ENCODE data around the gene GPR137.
"Not testable (repeated sequence)": the region's sequence is repeated elsewhere in the genome, so short reads cannot be mapped to it uniquely, and the experiment has no call there.

The GPR137 gene

DNA sequence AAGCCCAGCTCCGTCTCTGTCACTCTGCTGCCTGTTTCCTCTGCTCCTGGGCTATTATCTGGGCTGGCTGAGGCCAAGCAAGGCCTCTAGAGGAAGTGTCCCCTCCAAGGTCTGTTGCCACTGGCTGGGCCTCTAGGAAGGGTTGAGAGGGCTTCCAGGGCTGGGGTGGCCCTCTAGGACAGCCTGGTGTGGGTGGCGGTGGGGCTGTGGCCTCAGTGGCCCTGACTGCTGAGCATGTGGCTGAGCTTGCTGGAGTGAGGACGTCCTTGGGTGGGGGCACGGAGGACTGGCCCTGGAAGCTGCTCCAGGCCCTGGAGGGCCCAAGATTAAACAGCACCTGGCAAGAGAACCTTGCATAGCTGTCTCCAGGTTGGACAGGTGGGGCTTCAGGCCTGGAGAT lies 38.3 kb downstream of the GPR137 start:
- not testable (repeated sequence) for DNase-seq

DNA sequence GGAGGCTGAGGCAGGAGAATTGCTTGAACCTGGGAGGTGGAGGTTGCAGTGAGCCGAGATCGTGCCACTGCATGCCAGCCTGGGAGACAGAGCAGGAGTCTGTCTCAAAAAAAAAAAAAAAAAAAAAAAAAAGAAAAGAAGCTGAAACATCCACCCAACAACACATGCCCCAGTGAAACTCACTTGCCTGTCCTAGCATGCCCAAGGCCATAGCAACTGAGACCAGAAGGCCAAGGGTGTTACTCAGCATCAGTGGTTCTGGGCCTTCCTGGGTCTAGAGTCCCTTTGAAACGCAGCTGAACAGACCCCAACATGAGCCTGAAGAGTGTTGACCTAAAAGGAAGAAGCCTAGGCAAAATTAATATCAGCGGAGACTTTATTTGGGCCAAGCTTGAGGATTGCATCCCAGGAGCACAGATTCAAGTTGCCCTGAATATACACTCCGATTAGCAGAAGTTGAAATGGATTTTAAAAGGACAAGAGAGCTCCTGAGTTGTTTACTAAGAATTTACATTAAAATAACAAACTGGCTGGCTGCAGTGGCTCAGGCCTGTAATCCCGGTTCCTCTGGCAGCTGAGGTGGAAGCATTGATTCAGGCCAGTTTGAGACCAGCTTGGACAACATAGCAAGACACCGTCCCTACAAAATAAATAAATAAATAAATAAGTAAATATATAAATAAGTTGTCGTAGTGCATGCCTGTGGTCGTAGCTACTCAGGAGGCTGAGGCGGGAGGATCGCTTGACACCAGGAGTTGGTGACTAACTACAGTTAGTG lies 39.2 kb downstream of the GPR137 start:
- DNase-seq, result no peak

DNA sequence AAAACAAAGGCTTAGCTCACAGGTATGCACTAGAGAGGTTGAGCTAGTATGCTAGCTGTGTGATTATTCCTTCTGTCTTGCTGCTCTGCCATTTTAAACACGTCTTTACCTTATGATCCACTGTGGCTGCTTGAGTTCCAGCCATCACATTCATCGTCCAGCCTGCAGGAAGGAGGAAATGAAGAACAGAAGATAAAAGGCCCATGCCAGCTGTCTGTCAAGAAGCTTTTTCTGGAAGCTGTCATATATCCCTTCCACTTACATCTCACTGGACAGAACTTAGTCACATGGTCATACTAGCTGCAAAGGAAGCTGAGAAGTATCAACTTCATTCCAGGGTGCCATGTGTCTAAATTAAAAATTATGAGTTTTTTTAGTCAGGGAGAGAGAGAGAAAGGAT lies 41.7 kb downstream of the GPR137 start:
- no peak for DNase-seq

DNA sequence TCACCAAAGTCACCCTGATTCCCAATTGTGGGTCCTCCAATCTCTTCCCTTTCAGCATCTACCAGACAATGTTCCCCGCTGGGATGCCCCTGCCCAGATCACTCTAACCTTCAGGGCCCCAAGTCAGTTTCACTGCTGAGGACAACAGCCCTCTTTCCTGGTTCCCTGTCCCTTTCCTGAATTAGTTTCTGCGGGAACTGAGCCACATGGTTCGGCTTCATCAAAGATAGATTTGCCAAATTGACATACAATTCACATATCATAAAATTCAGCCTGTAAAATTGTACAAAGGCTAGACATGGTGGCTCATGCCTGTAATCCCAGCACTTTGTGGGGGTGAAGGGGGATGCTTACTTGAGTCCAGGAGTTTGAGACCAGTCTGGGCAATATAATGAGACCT lies 42.3 kb downstream of the GPR137 start:
- no peak for DNase-seq

DNA sequence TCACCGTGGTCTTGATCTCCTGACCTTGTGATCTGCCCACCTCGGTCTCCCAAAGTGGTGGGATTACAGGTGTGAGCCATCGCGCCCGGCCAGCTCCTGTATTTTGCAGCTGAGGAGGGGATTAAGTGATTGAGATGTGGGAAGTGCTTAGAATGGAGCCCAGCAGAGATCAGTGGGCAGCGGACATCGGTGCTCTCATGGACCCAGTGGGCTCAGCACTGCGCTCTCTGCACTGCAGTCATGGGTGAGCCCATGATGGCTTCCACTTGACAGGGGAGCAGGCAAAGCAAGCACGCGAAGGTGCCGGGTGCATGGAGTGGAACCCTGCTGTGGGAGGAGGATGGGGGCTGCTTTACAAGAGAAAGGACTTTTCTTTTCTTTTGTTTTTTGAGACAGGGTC lies 45.2 kb downstream of the GPR137 start:
- DNase-seq, result no peak

DNA sequence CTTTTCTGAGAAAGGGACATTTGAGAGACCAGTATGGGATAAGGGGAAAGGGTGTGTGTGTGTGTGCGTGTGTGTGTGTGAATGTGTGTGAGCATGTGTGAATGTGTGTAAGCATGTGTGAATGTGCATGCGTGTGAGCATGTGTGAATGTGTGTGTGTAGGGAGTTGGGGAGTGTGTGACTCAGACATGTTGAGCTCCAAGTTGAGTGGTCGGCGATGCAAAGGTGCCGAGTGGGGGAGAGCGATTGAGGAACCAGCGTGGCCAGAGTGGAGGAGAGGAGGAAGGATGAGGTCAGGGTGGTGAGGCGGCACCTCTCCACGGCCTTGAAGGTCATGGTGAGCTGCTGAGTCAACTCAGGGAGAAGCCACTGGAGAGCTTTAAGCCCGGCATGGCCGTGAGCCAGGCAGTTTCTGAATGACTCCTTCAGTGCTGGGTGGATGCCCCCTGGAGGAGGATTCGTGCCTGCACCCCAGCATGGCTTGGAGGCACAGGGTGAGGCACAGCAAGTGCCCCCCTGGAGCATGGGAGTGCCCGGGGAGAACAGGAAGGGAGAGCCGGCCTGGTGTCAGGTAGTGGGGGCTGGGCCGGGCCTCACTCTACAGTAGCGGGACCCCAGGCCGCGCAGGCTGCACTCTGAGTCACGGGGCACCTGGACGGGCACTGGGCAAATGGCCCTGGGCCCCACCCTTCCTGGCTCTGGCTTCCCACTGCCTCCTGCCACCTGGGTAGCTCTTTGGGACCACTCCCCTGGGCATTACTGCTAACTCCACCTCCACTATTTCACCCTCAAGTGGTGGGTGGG lies 46.1 kb downstream of the GPR137 start:
- DNase-seq, result peak; percentile 68

DNA sequence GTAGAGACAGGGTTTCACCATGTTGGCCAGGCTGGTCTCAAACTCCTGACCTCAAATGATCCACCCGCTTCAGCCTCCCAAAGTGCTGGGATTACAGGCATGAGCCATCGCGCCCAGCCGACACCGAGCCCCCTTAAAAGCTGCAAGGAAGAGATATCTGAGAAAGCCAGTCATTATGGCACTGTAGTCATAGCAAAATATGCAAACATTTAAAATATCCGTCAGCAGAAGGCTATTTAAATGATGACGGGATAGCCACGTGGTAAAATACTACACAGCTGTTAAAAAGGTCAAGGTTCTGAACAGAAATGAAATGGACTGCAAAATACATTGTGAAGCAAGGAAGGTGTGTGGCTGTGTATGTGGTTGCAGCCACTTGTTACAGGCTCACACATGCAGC lies 47.9 kb downstream of the GPR137 start:
- no peak for DNase-seq

DNA sequence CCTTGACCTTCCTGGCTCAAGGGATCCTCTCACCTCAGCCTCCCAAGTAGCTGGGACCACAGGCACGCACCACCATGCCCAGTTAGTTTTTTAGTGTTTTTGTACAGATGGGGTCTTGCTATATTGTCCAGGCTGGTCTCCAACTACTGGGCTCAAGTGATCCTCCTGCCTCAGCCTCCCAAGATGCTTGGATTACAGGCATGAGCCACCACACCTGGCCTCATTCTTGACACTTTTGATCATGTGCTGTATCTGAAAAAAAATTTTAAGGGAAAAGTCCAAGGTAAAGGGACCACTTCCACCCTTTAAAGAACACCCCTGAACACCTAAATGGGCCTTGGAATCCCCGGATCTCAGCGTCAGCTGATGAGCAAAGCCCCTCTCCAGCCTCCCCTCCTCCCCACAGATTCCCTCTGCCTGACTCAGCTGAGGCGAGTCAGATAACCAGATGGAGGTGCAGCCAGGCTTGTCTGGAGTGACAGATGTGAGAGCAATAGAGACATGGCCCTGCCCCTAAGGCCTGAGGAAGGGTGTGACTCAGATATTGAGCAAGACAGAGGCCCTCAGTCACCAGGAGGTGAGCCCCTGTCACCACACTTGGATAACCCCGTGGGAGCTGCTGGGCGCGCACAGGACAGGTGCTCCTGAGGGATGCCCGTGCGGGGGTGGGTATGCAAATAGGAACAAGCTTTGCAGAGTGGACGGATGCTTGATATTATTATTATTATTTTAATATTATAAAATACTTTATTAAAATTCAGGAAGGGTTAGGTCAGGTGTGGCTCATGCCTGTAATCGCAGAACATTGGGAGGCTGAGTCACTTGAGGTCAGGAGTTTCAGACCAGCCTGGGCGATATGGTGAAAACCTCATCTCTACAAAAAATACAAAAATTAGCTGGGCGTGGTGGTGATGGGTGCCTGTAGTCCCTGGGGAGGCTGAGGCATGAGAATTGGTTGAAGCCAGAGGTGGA lies 49.4 kb downstream of the GPR137 start:
- DNase-seq, result peak; percentile 25

DNA sequence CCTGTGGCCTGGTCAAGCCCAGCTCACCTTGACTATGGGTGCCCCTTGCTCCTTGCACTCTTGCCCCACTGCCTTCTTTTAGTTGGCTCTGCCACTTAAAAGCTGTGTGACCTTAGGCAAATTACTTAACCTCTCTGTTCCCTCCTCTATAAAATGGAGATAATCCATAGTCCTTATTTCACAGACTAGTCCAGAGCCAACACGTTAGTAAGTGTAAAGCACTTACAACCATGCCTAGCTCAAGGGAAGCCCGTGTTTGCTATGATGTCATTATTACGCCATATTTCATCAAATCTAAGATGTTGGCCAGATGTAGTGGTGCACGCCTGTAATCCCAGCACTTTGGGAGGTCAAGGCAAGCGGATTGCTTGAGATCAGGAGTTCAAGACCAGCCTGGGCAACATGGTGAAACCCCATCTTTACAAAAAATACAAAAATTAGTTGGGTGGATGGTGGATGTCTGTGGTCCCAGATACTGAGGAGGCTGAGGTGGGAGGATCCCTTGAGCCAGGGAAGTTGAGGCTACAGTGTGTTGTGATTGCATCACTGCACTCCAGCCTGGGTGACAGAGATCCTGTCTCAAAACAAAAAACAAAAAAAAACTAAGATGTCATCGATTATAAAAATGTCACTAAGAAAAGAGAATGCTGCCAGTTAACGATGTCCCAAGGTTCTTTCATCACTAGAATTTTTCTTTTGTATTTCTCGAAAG lies 52.0 kb downstream of the GPR137 start:
- DNase-seq, result no peak

DNA sequence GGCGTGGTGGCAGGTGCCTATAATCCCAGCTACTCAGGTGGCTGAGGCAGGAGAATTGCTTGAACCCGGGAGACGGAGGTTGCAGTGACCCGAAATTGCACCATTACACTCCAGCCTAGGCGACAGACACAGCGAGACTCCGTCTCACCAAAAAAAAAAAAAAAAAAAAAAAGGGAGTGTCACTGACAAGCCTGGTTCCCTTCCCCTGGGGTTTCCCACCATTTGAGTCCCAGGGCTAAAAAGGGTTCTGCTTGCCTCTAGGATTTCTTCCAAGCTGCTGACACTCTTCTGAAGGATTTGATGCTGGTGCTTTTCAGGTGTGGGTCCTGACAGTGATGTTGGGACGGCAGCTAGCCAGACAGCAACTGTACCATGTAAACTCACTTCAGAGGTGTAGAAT lies 53.1 kb downstream of the GPR137 start:
- no peak for DNase-seq

All from NCI-H1092 (cell line).